HG03039 (cell line): Measurements from ENCODE around the gene FAM47C.
"Not testable (repeated sequence)": the region's sequence is repeated elsewhere in the genome, so short reads cannot be mapped to it uniquely, and the experiment has no call there.

Experiments used
- ATAC-seq: cut with Tn5 transposase; IDR thresholded peaks from one replicate; pipeline ENCODE4 v1.9.1; 2021; ENCODE audit warnings: mild to moderate bottlenecking, moderate library complexity; ENCODE audit not compliant: unreplicated experiment

Gene FAM47C

GRCh38 chrX:37008182-37008581, at the start of gene FAM47C:
FAM47C (plus strand) TSS chrX:37008366; CDS start chrX:37008411, 45 bp downstream.
- not testable (repeated sequence) for ATAC-seq

GRCh38 chrX:36961590-36961989, 46.6 kb upstream of the FAM47C start:
- ATAC-seq = no peak

GRCh38 chrX:36963069-36963808, 44.9 kb upstream of the FAM47C start:
- ATAC-seq = no peak

- no peak for ATAC-seq
Measured at GRCh38 chrX:36963852-36964251, 44.3 kb upstream of the FAM47C start.

- ATAC-seq = no peak
Measured at GRCh38 chrX:36973575-36973974, 34.6 kb upstream of the FAM47C start.

GRCh38 chrX:36974911-36975310, 33.3 kb upstream of the FAM47C start:
- no peak for ATAC-seq

- ATAC-seq = no peak
Measured at GRCh38 chrX:36978886-36979285, 29.3 kb upstream of the FAM47C start.

- ATAC-seq = no peak
Measured at GRCh38 chrX:36983831-36984230, 24.3 kb upstream of the FAM47C start.

- ATAC-seq = not testable (repeated sequence)
Measured at GRCh38 chrX:36985416-36986209, 22.6 kb upstream of the FAM47C start.

- no peak for ATAC-seq
Measured at GRCh38 chrX:36986231-36986630, 21.9 kb upstream of the FAM47C start.

- ATAC-seq = not testable (repeated sequence)
Measured at GRCh38 chrX:36987212-36987611, 21.0 kb upstream of the FAM47C start.

- no peak for ATAC-seq
Measured at GRCh38 chrX:37000140-37000539, 8.0 kb upstream of the FAM47C start.

GRCh38 chrX:37010496-37010895, 2.3 kb downstream of the FAM47C start:
- no peak for ATAC-seq

GRCh38 chrX:37034260-37034659, 26.1 kb downstream of the FAM47C start:
- not testable (repeated sequence) for ATAC-seq

- not testable (repeated sequence) for ATAC-seq
Measured at GRCh38 chrX:37036674-37037220, 28.6 kb downstream of the FAM47C start.

- not testable (repeated sequence) for ATAC-seq
Measured at GRCh38 chrX:37038814-37039213, 30.6 kb downstream of the FAM47C start.

- not testable (repeated sequence) for ATAC-seq
Measured at GRCh38 chrX:37042956-37043885, 35.1 kb downstream of the FAM47C start.

- no peak for ATAC-seq
Measured at GRCh38 chrX:37047776-37048175, 39.6 kb downstream of the FAM47C start.

- ATAC-seq = not testable (repeated sequence)
Measured at GRCh38 chrX:37057572-37057971, 49.4 kb downstream of the FAM47C start.

- ATAC-seq = no peak
Measured at GRCh38 chrX:37060999-37061398, 52.8 kb downstream of the FAM47C start.
